Adipocyte (in vitro differentiated cells): ENCODE measurements around the gene STMN3.
"Not testable (repeated sequence)": the region's sequence is repeated elsewhere in the genome, so short reads cannot be mapped to it uniquely, and the experiment has no call there.

Source experiments
- DNase-seq: peaks from one replicate; pipeline ENCODE4 v3.0.0-alpha.2; 2015; ENCODE audit warnings: low read depth
- H3K27me3 ChIP-seq: replicated peaks from 2 replicates; pipeline ENCODE4 v1.7.0; 2013; ENCODE audit warnings: mild to moderate bottlenecking, low read length, moderate library complexity; ENCODE audit not compliant: control insufficient read depth, insufficient read depth
- H3K36me3 ChIP-seq: 2 replicates; pipeline ENCODE4 v1.7.0; 2013; ENCODE audit warnings: low read length, mild to moderate bottlenecking, moderate library complexity; ENCODE audit not compliant: control insufficient read depth, insufficient read depth, severe bottlenecking
- H3K4me1 ChIP-seq: 2 replicates; pipeline ENCODE4 v1.7.0; 2013; ENCODE audit warnings: mild to moderate bottlenecking, low read length, moderate library complexity; ENCODE audit not compliant: control insufficient read depth, insufficient read depth
- H3K4me3 ChIP-seq: 2 replicates; pipeline ENCODE4 v1.7.0; 2013; ENCODE audit warnings: mild to moderate bottlenecking, low read length, moderate library complexity
- H3K9ac ChIP-seq: 2 replicates; pipeline ENCODE4 v1.7.0; 2013; ENCODE audit warnings: mild to moderate bottlenecking, low read length, moderate library complexity
- H3K9me3 ChIP-seq: 2 replicates; pipeline ENCODE4 v1.7.0; 2013; ENCODE audit warnings: mild to moderate bottlenecking, low read length, moderate library complexity; ENCODE audit not compliant: control insufficient read depth

STMN3 gene

DNA sequence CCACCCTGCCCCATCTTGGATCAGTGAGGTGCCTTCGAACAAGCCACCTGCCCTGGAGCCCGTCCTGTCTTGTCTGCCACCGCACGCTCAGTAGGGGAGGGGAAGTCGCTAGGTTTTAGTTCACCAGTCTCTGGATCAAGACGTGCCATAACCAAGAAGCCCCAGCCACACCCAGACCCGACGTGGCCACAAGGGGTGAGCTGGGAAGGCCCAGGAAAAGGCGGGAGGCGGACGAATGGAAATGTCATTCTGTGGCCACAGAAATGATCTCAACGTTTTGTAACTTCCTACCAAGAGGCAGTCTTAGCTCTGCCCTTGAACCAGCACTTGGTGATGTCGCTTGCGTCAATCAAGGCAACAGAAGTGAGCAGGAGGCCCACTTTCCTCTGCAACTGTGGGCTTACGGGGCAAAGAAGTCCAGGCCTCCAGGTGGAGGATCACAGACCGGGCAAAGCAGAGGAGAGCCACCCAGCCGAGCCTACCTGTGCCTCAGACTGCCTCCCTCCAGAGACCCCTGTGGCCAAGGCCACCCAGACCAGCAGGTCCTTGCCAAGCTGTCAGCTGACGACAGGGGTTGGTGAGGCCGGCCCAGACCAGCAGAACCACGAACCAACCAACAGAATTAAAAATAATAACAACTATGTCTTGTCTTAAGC lies 40.8 kb downstream of the STMN3 start:
- no peaks in the 10 kb centered on the region for H3K4me1 ChIP-seq
- no peak overlapping the region for H3K9ac ChIP-seq
- no peak for DNase-seq
- no peaks in the 10 kb centered on the region for H3K27me3 ChIP-seq
- no peaks in the 10 kb centered on the region for H3K9me3 ChIP-seq
- peaks cover 15% of the 10 kb centered on the region for H3K36me3 ChIP-seq
- no peak overlapping the region for H3K4me3 ChIP-seq

DNA sequence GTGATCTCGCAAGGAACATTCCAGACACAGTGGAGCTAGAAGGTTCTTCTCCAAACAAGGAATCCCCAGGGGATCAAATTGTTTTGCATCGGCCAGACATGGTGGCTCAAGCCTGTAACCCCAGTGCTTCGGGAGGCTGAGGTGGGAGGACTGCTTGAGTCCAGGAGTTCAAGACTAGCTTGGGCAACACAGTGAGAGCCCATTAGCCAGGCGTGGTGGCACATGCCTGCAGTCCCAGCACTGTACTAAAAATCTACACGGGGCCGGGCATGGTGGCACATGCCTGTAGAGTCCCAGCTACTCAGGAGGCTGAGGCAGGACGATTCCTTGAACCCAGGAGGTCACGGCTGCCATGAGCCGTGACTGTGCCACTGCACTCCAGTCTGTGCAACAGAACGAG lies 41.6 kb downstream of the STMN3 start:
- Histone ChIP-seq H3K4me1 (no peaks in the 10 kb centered on the region), H3K9me3 (no peaks in the 10 kb centered on the region), H3K27me3 (no peaks in the 10 kb centered on the region), H3K4me3 (no peak overlapping the region), H3K9ac (no peak overlapping the region), H3K36me3 (peaks cover 8% of the 10 kb centered on the region)
- DNase-seq = no peak

DNA sequence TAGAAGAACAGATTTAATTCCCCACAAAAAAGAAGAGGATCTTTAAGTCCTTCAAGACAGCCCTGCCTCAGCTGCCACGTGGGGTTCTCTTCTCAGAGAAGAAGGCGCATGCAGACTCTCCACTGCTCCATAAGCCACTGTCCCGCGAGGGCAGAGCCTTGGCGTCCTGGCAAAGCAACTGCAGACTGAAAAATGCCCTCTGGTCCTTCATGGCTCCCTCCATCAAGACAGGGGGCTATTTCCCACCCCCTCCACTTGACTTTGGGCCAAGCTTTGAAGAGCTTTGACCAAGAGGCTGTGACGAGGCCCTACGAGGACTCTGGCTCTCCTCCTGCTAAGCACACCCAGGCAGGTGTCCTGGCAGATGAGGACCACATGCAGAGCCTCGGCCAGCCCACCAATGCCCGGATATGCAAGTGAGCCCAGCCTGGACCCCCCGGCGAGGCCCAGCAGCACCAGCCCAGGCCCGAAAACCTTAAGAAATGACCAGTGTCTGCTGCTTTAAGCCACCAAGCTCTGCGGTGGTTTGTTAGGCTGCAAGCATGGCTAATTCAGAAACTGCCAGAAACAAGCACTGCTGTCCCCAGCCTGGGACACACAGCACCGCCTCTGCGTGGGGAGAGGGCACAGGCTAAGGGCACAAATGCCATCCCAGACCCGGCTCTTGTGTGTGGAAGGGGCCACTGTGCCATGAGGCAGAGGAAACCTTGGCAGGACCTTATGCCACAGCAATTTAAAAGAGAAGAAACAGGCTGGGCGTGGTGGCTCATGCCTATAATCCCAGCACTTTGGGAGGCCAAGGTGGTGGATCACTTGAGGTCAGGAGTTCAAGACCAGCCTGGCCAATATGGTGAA lies 42.4 kb downstream of the STMN3 start:
- Histone ChIP-seq H3K9ac (no peak overlapping the region), H3K9me3 (no peaks in the 10 kb centered on the region), H3K4me3 (no peak overlapping the region), H3K27me3 (no peaks in the 10 kb centered on the region), H3K36me3 (peaks cover 5% of the 10 kb centered on the region), H3K4me1 (no peaks in the 10 kb centered on the region)
- DNase-seq = no peak

DNA sequence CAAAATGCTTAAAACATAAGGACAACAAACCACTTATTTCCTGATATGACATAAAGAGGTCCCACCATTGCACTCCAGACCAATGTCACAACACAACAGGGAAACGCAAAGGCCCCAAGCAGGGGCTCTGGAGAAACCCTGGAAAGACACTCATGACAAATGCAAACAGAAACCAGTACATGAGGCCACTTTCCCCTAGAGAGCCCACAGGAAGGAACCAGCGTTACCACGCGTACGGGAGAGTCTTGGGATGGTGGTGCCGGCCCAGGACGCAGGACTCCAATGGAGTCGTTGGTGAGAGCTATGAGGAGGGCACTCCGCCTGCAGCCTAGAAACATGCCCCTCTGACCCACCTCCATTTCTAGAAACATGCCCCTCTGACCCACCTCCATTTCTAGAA lies 46.5 kb downstream of the STMN3 start:
- Histone ChIP-seq H3K4me1 (no peaks in the 10 kb centered on the region), H3K27me3 (no peaks in the 10 kb centered on the region), H3K9me3 (no peaks in the 10 kb centered on the region), H3K4me3 (no peak overlapping the region), H3K36me3 (peaks cover 10% of the 10 kb centered on the region), H3K9ac (no peak overlapping the region)
- DNase-seq = no peak

DNA sequence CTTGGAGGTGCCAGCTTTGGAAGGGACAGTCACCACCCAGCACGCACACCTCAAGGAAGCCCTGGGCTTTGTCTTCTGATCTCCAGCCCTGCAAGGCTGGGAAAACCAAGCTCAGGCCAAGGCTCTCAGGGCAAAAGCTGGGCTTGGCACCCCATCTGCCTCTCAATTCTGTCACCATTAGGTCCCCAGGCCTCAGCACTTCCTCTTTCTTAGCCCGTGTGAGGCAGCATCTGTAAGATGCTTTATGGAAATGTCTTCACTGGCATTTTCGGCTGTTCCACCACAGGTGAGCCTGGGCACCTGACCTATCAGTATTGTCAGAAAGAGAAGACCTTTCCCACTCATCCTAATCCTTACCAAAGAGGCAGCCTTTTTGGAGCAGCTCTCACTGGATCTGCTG lies 50.9 kb downstream of the STMN3 start:
- no peak for DNase-seq
- H3K36me3 ChIP-seq = peaks cover 34% of the 10 kb centered on the region
- no peaks in the 10 kb centered on the region for H3K4me1 ChIP-seq
- no peak overlapping the region for H3K4me3 ChIP-seq
- no peak overlapping the region for H3K9ac ChIP-seq
- H3K9me3 ChIP-seq = no peaks in the 10 kb centered on the region
- no peaks in the 10 kb centered on the region for H3K27me3 ChIP-seq

DNA sequence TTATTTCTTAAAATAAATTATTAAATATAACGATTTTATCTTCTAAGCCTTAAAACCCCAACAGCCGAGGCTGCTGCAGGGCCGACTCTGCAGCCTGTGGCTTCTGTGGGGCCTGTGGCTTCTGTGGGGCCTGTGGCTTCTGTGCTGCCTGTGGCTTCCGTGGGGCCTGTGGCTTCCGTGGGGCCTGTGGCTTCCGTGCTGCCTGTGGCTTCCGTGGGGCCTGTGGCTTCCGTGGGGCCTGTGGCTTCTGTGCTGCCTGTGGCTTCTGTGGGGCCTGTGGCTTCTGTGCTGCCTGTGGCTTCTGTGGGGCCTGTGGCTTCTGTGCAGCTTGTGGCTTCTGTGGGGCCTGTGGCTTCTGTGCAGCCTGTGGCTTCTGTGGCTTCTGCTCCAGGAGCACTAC lies 51.5 kb downstream of the STMN3 start:
- H3K9me3 ChIP-seq, H3K27me3 ChIP-seq, H3K4me3 ChIP-seq, DNase-seq, H3K4me1 ChIP-seq, H3K9ac ChIP-seq: not testable (repeated sequence)
- H3K36me3 ChIP-seq = peaks cover 36% of the 10 kb centered on the region

DNA sequence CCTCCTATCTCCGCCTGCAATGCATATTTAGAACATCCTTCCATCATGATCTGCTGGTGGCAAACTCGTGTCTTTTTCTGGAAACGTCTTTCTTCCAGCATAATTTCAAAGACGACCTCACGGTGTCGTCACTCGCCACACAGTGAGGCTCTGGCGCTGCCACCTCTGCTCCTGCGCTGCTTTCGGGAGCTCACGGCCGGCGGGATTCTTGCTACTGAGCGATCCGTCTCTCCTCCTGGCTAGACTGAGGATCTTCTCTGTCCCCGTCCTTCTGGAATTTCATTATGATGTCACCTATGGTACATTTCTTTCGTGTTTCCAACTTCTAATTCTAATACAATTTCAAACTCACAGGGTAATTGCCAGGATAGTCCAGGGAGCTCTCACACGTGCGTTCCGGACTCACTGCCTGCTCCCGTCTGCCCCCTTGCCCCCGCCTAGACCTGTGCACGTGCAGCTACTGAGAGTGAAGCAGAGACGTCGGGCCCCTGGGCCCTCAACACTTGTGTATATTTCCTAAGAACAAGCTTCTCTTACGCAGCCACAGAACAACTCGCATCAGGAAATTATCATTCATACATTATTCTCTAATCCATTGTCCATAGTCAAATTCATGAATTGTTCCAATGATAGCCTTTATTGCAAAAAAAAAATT lies 53.7 kb downstream of the STMN3 start:
- Histone ChIP-seq H3K27me3 (no peaks in the 10 kb centered on the region), H3K4me1 (peaks cover under 1% of the 10 kb centered on the region), H3K4me3 (no peak overlapping the region), H3K9ac (no peak overlapping the region), H3K9me3 (no peaks in the 10 kb centered on the region), H3K36me3 (peaks cover 43% of the 10 kb centered on the region)
- DNase-seq = no peak

DNA sequence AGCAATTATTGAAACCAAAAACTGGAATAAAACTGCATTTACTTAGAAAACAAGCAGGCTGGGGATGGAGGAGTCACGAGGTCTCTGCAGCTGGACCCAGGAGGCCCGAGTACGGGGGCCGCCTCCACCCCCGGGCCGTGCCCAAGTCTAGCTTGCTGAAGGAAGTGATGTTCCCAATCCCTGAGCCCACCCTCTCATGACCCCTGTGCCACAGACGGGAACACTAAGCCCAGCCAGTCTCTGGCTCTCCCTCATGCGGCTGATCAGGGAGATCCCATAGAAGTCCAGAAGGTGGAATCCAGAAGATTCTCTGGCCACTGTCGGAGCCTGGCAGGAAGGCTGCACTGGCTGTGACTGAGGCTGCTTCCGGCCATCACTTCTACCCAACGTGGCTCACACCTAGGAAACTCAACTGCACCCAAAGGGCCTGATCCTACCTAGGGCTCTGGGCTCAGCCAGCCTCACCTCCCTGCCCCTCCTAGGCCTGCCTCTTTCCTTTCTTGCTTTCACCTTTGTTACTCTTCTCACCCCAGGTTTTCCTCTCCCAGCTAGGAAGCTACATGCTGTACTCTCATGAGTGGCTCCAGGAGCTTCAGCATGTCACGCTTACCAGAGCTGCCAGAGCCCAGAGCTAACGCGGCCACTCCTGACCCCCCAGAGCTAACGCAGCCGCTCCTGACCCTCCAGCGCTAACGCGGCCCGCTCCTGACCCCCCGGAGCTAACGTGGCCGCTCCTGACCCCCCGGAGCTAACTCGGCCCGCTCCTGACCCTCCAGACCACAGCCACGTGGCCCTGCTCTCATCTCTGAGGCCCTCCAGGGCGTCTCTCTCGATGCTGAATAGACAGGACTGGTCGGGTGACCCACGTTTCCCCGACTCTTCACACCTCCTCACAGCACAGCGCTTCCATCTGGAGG lies 54.5 kb downstream of the STMN3 start:
- H3K4me1 ChIP-seq = peaks cover 6% of the 10 kb centered on the region
- no peak for DNase-seq

DNA sequence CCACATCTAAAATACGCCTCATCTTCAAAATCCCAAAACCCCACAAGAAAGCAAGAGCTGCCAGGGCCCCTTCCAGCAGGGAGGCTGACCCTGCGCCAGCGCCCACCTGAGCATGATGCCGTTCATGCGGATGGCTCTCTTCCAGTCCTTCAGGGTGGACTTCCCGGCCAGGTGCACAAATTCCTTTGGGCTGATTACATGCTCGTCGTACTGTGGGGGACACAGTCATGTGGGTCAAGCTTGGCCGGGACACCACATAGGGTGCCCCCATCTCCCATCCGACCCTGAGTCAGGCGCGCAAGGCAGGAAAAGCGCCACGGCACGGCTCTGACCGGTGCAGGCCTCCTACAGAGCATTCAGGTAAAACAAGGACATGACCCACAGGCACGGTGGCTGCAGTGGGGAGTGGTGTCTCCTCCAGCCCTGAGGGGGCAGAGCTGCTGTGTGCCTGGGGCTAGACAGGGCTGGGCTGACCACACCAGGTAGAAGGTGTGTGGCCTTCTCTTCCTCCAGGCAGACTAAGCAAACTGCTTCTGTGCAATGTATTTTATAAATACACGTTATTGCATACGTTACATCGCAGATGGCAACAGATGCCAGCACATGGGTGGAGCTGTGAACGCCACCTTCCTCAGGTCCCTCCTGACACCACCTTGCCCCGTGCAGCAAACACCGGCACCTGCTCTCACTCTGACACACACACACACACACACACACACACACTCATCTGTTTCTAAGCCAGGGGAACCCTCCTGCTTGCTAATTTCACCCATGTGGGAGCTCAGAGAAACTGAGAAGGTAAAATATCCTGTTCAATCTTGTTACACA lies 55.4 kb downstream of the STMN3 start:
- DNase-seq = no peak
- Histone ChIP-seq H3K27me3 (no peaks in the 10 kb centered on the region), H3K4me1 (peaks cover 6% of the 10 kb centered on the region), H3K9ac (no peak overlapping the region), H3K4me3 (no peak overlapping the region), H3K36me3 (peaks cover 46% of the 10 kb centered on the region), H3K9me3 (no peaks in the 10 kb centered on the region)

More for the DNA sequence above, 54.5 kb downstream of the STMN3 start:
- H3K27me3 ChIP-seq = no peaks in the 10 kb centered on the region
- H3K36me3 ChIP-seq = peaks cover 43% of the 10 kb centered on the region
- H3K9me3 ChIP-seq = no peaks in the 10 kb centered on the region
- no peak overlapping the region for H3K4me3 ChIP-seq
- no peak overlapping the region for H3K9ac ChIP-seq

DNA sequence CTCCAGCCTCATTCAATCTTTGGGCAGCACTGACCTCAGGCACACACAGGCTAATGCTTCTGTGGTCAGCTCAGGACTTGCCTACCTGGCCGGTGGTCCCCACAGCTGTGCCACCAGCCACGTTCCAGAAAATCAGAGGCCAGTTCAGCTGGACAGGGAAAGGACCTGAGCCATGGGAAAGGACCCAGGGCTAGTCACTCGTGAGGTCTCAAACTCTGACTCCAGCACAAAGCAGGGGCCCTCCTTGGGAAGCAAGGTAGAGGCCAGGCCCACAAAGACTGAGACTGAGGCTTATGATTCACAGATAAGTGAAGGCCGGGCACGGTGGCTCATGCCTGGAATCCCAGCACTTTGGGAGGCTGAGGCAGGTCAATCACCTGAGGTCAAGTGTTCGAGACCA lies 56.8 kb downstream of the STMN3 start:
- H3K4me1 ChIP-seq = peaks cover 6% of the 10 kb centered on the region
- H3K9ac ChIP-seq = no peak overlapping the region
- no peak overlapping the region for H3K4me3 ChIP-seq
- no peaks in the 10 kb centered on the region for H3K9me3 ChIP-seq
- no peaks in the 10 kb centered on the region for H3K27me3 ChIP-seq
- H3K36me3 ChIP-seq = peaks cover 47% of the 10 kb centered on the region
- DNase-seq = no peak
